SKM-1 treated with dmso at 0.1 percent for 144 hours (cell line): ENCODE results near the gene LEMD2.

ENCODE experiments used
- DNase-seq: peaks from one replicate; lab custom pipeline; 2025; ENCODE audit not compliant: unreplicated experiment; lab: John Stamatoyannopoulos, UW

The LEMD2 gene

GRCh38 chr6:33797626-33798342, 8.9 kb upstream of the LEMD2 start:
- DNase-seq, result no peak

DNA sequence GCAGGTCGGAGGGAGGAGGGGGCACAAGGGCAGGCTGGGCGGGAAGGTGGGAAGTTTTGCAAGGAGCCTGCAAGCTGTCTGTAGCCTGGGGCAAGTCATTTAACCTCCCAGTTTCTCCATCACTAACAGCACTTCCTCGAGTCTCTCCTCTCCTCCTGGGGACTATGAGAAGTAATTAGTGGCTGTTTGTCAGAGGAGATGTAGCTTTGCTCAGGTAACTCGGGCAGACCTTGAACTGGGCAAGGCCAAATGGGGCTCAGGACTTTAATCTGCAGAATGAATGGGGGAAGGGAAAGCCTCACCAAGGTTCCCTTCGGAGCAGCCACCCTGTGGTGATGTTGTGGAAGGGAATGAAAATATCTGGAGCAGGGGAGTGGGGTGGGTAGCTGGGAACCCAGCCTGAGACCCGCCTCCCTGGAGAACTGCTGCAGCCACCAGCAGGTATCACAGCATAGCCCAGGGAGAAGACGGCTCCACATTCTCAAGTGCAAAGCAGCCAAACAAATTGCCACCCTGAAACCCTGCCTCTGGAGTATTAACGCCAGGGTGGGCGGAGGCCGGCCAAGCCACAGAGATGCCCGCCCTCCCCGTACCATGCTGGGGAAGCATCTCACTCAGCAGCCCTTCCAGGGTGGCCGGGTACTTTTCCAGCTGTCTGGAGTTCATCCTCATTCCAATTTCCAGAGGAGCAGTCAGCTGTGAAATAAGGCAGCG, 6.1 kb upstream of the LEMD2 start:
- no peak for DNase-seq

- DNase-seq, result no peak
These were observed 4.1 kb upstream of the LEMD2 start for GRCh38 chr6:33792981-33793380.

GRCh38 chr6:33791620-33792019, 2.7 kb upstream of the LEMD2 start:
- no peak for DNase-seq

GRCh38 chr6:33790910-33791309, 2.0 kb upstream of the LEMD2 start:
- DNase-seq, result no peak

DNA sequence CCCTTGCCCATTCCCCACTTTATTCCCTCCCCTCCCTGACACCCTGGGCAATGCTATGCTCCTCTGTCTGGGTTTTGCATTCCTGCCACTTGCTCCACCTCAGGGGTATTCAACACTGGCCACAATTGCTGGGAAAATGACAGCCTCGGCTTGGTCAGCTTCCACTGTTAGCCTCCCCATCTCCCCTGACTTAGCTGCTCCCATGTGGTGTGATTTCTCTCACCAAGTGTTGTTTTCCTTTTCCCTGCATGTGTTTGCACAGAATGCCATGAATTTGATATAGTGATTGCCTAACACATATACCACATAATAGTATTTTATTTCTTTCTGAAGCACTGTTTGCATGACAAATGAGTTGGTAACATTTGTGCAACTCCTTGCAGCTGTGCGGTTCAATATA, 1.4 kb upstream of the LEMD2 start:
- DNase-seq, result no peak

GRCh38 chr6:33789550-33789895, 593 bp upstream of the LEMD2 start:
- DNase-seq, result no peak

DNA sequence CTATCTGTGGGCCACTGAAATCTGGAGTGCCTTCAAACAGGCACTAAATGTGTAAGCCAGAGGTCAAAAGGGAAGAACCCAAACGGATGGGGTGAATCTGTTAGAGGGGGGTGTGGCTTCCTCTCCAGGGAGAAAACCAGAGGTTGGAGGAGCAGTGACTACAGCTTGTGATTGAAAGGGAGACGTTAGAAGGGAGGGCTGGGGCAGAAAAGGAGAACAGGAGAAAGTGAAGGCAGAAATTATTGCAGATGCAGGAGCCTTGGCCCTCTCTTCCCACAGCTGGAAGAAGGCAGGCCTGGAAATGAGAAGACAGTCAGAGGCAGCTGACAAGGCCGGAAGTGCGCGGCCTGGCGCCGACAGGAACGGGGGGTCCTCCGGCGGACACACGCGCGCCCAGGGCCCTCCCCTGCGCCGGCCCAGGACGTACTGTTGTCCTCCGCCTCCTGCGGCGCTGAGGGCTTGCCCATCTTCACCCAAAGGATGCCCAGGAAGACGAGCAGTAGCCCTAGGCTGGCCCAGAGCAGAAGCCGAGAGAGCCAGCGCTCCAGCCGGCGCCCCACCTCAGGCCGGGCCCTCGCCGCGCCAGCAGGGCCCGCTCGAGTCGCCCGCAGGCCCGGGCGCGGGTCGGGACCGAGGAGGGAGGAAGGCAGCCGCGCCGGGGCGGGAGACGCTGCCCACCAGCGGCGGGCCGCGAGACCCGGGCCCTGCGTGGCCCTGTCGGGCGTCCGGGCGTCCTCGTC, 806 bp downstream of the LEMD2 start:
- peak; percentile 91 for DNase-seq

DNA sequence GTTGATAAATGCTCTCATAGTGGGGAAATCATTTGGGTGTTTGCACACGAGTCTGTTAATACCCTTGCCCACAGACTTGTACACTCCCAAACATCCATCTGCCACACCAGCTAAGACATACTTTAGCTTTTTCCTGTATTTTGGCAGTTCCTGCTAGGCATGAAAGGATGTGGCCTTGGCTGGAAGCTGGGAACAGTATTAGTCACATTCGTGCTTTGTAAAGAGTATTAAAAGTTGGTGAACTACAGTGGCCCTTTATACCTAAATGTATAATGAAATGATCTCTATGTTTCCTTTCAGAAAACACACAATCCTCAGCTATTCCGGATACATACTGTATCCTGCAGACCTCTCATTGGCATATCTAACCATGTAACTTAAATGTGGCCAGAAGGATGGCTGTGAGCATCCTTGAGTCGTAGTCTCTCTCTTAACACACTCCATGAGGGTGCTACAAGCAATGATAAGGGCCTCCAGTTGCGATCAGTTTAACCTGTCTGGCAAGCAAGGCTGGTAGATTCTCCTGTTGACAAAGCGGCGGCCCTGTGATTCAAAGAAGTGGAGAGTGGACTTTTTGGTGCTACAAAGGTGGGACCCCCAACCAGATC, 1.5 kb downstream of the LEMD2 start:
- DNase-seq, result no peak

DNA sequence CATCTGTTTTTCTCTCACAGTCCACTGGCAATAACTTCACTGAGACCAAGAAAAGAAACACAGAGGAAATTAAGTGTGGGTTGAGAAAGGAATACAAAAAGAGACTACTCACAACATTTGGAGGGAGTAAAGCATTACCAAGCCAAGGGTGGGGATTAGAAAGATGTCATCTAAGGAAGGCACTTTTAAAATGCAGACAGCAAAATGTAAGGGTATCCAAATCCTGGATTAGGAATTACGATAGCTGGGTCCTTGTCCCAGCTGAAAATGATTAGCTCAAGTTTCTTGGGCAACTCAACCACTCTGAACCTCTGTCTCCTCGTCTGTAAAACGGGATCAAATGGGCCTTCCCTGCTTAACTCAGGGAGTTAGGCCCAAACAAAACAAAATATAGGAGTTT, 2.2 kb downstream of the LEMD2 start:
- no peak for DNase-seq

DNA sequence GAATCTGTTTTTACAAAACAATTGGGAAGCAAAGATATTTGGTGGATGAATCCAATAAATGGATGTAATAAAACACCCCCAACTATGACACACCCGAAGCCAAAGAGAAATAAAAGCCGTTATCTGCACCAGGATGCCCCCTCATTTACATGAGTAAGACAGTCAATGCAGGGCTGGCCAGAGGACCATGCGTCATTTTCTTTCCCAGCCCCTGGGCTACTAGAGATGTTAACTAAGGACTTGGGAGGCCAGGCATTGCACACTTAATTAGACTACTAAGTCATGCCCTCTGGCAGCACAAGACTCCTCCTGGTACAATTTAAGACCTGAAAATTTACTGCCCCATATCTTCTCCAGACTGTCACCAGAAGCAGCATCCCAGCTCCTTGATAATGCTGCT, 3.2 kb downstream of the LEMD2 start:
- DNase-seq, result no peak

DNA sequence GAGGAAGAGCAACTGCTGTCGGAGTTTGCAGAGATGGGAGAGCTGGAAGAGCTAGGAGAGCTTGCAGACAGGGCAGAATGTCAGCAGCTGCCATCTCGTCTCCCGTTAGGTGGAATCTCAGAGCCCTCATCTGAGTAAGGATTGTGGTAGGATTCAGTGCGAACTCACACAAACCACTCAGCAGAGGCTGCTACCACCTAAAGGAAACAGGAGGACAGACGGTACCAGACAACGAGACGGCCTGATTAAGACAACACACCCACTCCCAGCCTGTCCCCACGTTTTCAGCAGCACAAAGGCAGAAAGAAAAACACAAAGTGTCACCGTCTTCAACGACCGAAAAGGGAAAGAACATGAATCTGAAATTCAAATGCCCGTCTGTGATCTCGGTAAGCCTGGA, 4.1 kb downstream of the LEMD2 start:
- no peak for DNase-seq

GRCh38 chr6:33783781-33784520, 5.0 kb downstream of the LEMD2 start:
- no peak for DNase-seq

- DNase-seq, result no peak
These were observed 6.4 kb downstream of the LEMD2 start for GRCh38 chr6:33782561-33782960.

DNA sequence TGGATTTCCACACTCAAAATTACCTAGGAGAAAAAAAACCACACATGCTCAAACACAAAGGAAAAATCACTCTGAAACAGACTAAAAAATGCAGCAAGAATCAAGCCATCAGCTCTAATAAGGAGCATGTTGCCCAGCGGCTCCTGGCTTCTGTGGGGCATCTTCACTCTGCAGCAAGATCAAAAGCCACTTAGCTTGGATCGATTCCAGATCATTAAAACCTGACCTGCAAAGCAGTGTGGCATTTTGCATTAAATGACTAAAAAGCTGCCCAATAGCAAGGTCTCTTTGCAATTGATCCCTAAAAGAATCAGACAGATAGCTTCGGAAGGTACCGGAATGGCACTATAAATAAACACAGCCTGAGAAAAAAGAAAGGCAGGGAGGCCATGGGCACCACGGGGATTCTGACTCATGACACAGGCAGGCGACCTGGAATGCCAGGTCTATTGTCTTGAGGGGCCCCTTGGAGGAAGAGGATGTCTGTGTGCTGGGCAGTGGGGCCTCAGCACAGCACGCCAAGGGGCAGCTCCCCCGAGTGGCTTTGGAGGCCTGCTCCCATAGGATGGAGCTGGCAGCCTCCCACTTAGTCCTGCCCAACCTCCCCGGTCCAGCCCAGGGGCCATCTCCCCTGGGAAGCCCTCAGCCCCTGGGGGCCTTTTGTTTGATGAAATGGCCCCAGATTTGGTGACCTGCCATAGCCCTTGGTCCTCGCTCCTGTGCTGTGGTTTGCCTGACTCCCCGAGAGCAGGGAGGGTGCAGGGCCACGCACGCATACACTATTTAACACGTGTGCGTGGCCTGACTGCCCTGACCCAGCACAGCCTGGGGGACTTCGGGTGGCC, 7.6 kb downstream of the LEMD2 start:
- DNase-seq, result no peak

GRCh38 chr6:33779895-33780294, 9.0 kb downstream of the LEMD2 start:
- no peak for DNase-seq

DNA sequence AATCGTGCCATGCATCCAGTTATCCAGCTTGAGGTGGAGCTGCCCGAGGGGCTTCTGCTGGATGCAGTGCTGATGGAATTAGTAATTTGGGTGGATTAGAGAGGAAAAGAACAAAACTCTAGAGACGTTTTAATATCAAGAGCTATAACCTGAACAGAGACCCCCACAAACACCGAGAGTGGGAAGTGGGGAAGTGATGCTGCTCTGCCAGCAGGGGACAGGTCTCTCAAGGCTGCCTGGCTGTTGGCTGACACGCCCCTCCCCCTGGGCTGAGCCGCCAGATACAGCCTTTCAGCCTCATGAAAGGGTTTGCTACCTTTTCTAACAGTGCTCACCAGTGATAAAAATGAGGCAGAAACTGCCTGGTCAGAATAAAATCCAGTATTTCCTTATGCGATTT, 9.6 kb downstream of the LEMD2 start:
- no peak for DNase-seq

DNA sequence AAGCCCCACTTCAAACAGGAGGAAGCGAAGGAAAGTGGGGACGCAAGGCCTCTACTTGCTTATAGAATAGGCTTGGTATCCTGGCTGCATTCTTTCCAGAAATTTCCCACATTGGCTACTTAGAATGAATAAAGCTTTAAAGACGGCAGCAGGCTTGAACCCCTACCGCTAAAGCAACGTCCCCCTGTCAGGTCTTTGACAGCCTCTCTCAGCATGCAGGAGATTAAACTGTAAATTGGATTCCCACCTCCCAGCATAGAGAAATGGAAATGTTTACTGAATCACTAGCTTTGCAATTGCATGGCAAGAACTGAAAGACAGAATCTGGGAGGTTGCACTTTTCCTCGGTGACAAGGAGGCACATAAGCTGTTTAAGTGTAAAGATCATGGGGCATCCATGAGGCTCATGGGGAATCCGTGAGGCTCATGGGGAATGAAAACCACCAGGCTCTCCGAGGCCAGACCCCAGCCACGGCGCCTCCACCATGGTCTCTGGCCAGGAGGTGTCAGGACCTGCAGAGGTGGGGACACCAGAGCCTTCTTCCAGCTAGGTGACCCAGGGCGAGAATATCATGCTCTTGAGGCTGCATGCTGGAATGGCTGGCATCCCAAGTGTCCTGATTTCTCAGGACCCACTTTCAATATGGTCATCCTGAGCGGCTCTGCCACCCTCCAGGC, 10.3 kb downstream of the LEMD2 start:
- no peak for DNase-seq
